ENCODE measurements around the gene LARGE1.

LARGE1 gene

GRCh38 chr22:33722816-33723215 is 197.5 kb downstream of the LARGE1 start:
- no peak for DNase-seq (ENCODE audit: low spot score)

- DNase-seq (ENCODE audit: low spot score), result no peak
These were observed 200.0 kb downstream of the LARGE1 start for GRCh38 chr22:33720166-33720878.

GRCh38 chr22:33717694-33718396 is 202.4 kb downstream of the LARGE1 start:
- DNase-seq (ENCODE audit: low spot score), result no peak

DNA sequence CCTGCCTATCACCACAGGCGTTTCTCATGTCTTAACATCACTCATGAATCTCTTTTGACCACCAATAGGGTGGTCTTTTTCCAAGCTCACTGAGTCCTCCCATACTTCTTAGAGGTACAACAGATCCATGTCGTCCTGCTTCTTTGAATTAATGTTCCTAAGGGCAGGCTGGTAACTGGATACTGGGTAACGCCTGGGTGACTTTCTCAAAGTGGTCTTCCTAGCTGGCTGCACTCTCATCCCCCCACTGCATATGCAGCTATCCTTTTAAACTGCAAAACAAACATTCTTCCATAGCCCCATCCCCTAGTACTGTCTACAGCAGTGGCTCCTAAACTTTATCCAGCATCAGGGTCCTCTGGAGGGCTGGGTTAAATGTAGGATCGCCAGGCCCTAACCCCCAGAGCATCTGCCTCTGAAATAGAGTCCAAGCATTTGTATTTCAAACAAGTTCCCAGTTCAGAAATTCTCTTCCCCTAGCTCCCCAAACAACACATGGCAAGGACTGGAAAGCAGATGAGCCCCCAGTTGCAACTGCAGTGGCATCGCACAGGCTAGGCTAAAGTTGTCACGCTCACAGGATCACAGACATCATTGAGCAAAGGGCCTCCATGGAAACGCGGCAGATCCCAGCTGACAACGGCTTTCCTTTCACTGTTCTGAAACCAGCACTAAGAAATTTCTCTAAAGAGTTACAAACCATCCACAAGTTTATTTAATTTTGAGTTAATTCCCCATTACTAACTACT is 204.9 kb downstream of the LARGE1 start:
- DNase-seq (ENCODE audit: low spot score), result no peak

DNA sequence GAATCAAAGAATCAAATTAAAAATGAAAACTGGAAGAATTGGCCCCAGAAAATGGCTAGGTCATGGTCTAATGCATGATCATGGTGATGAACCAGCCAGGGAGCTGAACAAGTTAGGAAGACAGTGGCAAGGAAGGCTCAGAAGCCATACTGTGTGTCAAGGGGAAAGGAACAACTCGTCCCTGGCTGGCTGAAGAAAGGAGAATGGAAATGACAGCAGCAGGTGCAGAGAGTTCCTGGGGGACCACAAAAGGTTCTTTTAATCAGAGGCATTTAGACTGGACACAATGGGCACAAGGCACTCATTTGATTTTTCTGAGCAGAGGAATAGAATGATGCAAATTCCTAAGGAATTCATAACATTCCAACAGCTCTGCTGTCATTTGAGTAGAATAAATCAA is 209.9 kb downstream of the LARGE1 start:
- no peak for DNase-seq (ENCODE audit: low spot score)

- DNase-seq (ENCODE audit: low spot score), result no peak
These were observed 212.7 kb downstream of the LARGE1 start for GRCh38 chr22:33707581-33707980.

- no peak for DNase-seq (ENCODE audit: low spot score)
These were observed 214.2 kb downstream of the LARGE1 start for GRCh38 chr22:33706100-33706499.

GRCh38 chr22:33699176-33699575 is 221.1 kb downstream of the LARGE1 start:
- no peak for DNase-seq (ENCODE audit: low spot score)

DNA sequence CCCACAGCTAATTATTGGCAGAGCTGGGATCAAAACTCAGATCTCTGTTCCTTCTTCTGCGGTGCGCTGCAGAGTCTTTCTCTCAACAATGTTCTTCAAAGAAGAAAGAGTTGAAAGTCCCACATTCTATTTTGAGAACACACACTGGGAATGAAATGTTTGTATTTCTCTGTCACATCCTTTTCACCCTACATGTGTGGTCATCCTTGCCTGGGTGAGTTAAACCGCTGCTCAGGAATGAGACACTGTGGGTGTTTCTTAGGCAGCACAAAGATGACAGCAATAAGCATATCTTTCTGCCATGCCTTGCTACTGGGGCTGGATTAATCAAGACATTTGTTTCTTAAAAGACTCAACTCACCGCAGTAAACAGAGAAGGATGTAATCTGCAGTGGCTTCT is 222.6 kb downstream of the LARGE1 start:
- DNase-seq (ENCODE audit: low spot score), result no peak

GRCh38 chr22:33691057-33691630 is 229.1 kb downstream of the LARGE1 start:
- no peak for DNase-seq (ENCODE audit: low spot score)

GRCh38 chr22:33688903-33689302 is 231.4 kb downstream of the LARGE1 start:
- no peak for DNase-seq (ENCODE audit: low spot score)

GRCh38 chr22:33687464-33687863 is 232.8 kb downstream of the LARGE1 start:
- DNase-seq (ENCODE audit: low spot score), result no peak

GRCh38 chr22:33684087-33684486 is 236.2 kb downstream of the LARGE1 start:
- DNase-seq (ENCODE audit: low spot score), result no peak

DNA sequence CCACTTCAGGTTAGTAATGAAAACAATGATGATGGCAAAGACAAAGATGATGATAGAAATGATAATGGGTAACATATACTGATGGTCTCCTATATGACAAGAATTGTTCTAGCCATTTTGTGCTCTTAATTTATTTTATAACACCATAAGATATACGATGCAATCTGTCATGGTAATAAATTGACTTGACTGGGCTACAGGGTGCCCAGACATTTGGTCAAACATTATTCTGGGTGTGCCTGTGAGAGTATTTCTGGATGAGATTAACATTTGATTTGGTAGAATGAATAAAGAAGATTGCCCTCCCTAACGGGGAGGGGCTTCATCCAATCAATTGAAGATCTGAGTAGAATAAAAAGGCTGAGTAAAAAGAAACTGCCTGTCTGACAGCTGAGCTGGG is 237.3 kb downstream of the LARGE1 start:
- no peak for DNase-seq (ENCODE audit: low spot score)

DNA sequence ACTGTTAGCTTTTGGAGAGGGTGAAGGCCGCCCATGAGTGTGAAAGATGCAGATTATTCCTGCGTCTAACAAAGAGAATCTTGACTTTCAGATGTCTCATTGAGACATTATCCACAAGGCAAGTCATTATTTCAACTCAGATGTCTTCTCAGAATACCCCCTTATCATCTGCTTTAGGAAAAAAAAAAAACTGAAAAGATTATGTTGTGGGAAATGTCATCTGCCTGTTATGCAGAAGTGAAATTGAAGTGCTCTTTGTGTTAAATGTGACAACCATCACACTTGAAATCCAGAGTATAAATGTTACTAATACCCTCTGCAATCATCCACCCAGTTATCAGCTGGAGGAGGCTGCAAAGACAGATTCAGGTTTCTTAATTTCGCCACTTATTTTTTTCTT is 239.6 kb downstream of the LARGE1 start:
- no peak for DNase-seq (ENCODE audit: low spot score)

- DNase-seq (ENCODE audit: low spot score), result no peak
These were observed 241.8 kb downstream of the LARGE1 start for GRCh38 chr22:33678523-33678922.

DNA sequence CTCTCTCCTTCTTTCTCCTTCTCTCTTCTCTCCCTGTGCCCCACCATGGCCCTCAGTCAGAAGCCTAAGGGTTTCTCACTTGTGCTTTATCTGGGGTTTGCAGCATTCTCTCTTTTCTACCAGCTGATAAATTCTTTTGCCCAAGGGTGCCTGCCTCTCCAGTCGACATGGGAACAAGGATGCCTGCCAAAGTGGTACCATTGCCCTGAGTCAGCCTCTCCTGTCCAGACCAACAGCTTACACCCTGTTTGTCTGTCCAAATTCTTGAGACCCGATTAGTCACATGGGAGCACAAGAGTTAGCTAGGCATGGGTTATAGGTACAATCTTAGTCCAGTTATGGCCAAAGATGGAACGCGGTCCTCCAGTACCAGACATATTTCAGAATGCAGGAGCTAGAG is 242.7 kb downstream of the LARGE1 start:
- DNase-seq (ENCODE audit: low spot score), result no peak

GRCh38 chr22:33674357-33674756 is 245.9 kb downstream of the LARGE1 start:
- DNase-seq (ENCODE audit: low spot score), result no peak

DNA sequence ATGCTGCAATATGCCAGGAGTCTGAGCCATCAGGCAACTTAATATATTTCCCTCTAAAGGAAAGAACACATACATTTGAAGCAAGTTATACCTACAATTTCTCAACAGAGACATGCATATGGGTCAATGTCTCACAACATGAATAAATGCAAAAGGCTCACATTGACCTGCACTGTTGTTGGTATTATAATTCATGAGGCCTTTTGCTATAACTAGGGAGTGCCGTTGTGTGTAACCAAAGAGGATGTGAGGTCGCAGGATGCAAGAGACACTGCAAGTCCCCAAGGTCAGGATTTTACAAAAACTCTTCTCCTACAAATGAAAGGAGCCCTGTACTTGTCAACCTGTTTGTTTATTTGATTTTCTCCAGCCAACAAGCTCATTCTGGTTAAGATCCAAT is 250.5 kb downstream of the LARGE1 start:
- DNase-seq (ENCODE audit: low spot score), result no peak

- DNase-seq (ENCODE audit: low spot score), result no peak
These were observed 253.2 kb downstream of the LARGE1 start for GRCh38 chr22:33666961-33667619.

GRCh38 chr22:33666279-33666960 is 253.9 kb downstream of the LARGE1 start:
- DNase-seq (ENCODE audit: low spot score), result no peak

- no peak for DNase-seq (ENCODE audit: low spot score)
These were observed 260.8 kb downstream of the LARGE1 start for GRCh38 chr22:33659448-33659847.

All from HuH-7 (cell line).